Stimulated activated CD4-positive, alpha-beta T cell treated with anti-CD3 and anti-CD28 coated beads, TNF-alpha, amount 100 ng/mL, for 1 hour (primary cell): ENCODE results near the gene RPS6KB2.
"Not testable (repeated sequence)": the region's sequence is repeated elsewhere in the genome, so short reads cannot be mapped to it uniquely, and the experiment has no call there.

Experiments used
- DNase-seq, 3 donors: peaks; one replicate each; pipeline ENCODE4 v3.0.0-alpha.2; 2020; ENCODE audit warnings: low read depth in 3 of 3, low spot score in 1 of 3

The RPS6KB2 gene

DNA sequence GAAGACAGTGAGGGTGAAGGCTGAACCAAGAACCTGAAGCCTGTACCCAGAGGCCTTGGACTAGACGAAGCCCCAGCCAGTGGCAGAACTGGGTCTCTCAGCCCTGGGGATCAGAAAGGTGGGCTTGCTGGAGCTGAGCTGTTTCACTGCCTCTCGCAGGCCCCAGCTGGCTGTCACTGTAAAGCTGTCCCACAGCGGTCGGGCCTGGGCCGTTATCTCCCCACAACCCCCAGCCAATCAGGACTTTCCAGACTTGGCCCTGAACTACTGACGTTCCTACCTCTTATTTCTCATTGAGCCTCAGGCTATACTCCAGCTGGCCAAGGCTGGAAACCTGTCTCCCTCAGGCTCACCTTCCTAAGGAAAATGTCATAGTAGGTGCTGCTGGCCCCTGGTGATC is 30.8 kb upstream of the RPS6KB2 start:
- DNase-seq: no peak

- DNase-seq: no peak
Measured at GRCh38 chr11:67397986-67398660, 30.2 kb upstream of the RPS6KB2 start.

- no peak for DNase-seq
Measured at GRCh38 chr11:67398661-67399563, 29.4 kb upstream of the RPS6KB2 start.

DNA sequence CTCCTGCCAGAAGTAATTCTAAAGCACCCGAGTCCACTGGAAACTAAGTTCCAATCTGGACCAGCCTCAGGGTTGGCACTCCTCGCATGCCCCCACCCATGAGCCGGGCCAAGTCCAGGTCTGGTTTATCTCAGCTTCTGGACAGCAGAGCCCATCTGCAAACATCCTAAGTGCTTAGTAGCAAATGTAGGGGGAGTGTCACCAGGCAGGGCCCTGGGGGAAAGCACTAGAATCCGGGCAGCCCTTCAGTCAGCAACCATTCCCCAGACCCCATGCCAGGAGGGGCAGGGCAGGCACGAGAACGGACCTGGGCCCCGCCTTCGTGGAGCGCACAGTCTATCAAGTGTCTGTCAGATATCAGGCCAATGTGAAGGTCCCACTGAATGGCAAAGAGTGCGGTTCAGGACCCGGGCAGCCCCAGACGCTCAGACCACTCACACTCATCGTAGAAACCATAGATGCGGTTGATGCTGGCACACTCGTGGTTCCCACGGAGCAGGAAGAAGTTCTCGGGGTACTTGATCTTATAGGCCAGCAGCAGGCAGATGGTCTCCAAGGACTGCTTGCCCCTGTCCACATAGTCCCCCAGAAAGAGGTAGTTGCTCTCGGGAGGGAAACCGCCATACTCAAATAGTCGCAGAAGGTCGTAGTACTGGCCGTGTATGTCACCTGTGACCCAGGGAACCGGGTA is 27.9 kb upstream of the RPS6KB2 start:
- no peak for DNase-seq

GRCh38 chr11:67400942-67401494 is 27.3 kb upstream of the RPS6KB2 start:
- no peak for DNase-seq

- peak; percentile 80 to 95 (median 91) for DNase-seq
Measured at GRCh38 chr11:67401495-67402191, 26.7 kb upstream of the RPS6KB2 start, which contains the start of gene PPP1CA. Gene PPP1CA, minus strand, starts transcription at chr11:67401858. Its CDS starts 76 bp downstream, at chr11:67401782.

DNA sequence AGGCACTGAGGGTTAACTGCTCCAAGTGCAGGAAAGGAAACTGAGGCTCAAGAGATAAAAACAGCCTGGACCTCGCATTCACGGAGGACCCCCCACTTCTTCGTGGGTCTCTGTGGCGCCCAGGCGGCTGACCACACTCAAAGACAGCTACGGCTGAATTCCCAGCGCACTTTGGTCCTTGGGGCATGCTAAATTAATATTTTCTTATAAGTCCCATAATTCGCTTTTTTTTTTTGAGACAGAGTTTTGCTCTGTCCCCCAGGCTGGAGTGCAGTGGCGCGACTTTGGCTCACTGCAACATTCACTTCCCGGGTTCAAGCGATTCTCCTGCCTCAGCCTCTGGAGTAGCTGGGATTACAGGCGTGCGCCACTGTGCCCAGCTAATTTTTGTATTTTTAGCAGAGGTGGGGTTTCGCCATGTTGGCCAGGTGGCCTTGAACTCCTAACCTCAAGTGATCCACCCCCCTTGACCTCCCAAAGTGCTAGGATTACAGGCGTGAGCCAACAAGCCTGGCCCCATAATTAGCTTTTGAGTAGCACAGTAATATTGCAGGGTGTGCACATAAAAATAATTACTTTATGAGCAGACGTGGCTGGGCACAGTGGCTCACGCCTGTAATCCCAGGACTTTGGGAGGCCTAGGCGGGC is 26.0 kb upstream of the RPS6KB2 start:
- not testable (repeated sequence) for DNase-seq

DNA sequence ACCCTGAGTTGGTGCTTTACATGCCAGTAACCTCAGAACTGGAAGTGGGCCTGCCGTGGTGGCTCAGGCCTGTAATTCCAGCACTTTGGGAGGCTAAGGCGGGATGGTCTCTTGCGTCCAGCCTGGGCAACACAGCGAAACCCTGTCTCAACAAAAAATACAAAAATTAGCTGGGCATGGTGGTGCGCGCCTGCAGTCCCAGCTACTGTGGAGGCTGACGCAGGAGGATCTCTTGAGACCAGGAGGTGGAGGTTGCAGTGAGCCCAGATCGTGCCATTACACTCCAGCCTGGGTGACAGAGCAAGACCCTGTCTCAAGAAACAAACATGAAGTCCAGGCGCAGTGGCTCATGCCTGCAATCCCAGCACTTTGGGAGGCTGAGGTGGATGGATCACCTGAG is 25.2 kb upstream of the RPS6KB2 start:
- DNase-seq: not testable (repeated sequence)

- no peak for DNase-seq
Measured at GRCh38 chr11:67404515-67405195, 23.6 kb upstream of the RPS6KB2 start.

DNA sequence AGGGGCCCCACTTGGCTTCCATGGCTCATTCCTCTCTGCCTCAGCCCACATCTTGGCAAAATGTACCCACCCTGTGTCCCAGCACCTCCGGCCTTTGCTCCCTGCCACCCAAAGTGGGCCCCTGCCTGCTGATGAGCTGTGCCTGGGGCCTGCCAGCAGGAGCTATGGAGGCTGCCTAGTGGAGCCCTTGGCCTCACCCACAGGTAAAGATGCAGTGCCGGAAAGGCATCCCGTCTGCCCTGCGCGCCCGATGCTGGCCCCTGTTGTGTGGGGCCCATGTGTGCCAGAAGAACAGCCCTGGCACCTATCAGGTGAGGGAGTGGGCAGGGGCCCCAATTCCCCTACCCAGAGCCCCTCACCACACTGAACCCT is 23.1 kb upstream of the RPS6KB2 start:
- no peak for DNase-seq

DNA sequence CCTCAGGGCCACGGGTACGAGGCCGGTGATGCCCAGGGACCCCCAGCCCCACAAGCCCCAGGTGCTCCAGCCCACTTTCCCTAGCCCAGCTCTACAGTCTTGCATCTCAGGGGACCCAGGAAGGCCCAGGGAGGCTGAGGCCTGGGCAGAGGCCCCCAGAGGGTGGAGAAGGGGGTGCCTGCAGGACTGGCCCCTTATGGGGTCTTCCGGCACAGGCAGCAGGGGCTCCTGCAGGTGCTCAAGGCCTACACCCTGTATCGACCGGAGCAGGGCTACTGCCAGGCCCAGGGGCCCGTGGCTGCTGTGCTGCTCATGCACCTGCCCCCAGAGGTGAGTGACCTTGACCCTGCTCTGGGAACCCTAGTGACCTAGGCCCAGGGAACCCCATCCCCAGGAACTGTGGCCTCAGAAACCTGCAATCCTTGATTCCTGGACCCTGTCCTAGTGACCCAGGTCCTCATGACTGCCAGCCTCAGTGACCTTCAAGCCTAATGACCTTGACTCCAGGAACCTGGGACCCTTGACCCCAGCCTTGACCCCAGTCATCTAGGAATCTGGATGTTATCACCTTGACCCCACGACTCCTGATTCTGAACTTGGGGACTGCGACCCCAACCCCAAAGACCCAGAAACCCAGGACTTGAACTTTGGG is 22.5 kb upstream of the RPS6KB2 start:
- DNase-seq: no peak

DNA sequence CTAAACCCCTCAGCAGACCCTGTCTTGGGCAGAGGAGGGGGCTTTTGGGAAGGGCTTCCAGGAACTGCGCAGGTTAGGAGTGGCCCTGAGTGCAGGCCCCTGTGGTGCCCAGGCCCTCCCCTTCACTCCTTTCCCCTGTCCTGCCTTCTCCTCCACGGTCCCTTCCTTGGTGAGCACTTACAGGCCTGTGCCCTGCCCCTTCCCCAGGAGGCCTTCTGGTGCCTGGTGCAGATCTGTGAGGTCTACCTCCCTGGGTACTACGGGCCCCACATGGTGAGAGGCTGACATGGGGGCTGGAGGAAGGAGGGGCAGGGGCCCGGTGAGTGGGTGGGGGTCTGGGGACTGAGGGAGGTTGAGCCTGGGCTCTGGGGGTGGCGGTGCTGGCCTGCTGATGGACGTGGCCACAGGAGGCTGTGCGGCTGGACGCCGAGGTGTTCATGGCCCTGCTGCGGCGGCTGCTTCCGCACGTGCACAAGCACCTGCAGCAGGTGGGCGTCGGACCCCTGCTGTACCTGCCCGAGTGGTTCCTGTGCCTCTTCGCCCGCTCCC is 21.8 kb upstream of the RPS6KB2 start:
- DNase-seq: no peak

DNA sequence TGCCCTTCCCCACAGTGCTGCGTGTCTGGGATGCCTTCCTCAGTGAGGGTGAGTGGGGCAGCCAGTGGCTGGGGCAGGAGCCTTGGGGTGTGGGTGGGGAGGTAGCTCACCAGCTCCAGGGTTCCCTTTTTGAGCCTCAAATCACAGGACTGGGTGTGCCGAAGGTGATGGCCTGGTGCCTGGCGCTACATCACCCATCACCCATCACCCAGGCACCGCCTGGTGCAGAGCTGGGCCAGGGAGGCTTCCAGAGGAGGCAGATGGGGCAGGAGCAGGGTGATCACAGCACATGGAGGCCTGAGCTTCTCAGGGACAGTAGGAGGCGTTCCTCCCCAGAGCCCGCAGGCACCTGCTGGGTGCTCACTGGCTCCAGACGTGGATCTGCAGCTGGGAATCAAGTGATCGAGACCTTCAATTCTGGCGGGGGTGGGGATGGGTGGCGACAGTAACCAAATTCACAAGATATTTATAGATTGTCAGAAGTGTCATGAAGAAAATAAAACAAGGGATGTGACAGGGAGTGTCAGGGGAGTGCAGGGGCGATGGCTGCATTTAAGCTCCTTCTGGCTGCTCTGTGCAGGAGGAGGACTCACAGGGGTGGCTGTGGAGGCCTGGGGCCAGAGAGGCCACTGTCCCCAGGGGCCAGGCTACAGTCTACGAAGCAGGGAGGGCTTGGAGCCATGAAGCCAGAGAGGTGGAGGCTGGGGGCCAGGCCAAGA is 21.2 kb upstream of the RPS6KB2 start:
- no peak for DNase-seq

DNA sequence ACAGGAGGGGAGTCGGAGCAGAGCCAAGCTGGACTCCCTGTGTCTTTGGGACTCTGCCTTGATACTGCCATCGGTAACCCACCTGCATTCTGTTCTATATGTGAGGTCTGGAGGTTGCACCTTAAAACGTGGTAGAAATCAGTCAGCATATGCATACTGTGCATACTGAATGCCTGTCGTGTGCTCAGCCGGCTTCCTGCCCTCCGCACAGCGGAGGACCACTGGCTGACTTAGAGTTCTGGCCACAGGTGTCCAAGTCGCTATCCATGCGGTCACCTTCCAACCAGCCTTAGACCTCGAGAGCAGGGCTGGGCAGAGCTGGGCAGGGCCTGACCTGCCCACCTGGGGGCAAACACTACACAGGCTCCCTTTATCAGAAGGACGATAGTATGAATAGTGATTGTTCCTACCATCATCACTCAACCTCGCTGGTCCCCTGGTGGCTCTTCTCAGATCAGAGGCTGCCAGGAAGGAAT is 20.6 kb upstream of the RPS6KB2 start:
- DNase-seq: no peak

DNA sequence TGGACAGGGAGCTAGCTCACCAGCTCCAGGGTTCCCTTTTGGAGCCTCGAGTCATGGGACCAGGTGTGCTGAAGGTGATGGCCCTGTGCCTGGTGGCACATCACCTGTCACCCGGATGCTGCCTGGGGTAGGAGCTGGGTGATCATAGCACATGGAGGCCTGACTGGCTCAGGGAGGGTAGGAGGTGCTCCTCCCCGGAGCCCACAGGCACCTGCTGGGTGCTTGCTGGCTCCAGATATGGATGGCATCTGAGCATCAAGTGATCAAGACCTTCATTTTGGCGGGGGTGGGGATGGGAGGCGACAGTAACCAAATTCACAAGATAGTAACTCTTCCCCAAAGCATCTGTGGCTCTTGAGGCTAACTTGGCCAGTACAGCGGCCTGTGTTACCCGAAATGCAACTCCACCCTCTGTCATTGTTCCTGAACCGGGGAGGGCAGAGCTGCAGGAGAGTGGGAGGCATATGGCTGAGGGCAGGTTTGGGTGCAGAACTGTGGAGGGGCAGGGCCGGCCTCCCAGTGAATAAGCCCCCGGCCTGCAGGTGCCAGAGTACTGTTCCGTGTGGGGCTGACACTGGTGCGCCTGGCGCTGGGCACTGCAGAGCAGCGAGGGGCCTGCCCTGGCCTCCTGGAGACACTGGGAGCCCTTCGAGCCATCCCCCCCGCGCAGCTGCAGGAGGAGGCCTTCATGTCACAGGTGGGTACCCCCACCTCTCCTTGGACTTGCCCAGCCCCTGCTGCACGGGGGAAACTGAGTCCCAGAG is 19.7 kb upstream of the RPS6KB2 start:
- no peak for DNase-seq

GRCh38 chr11:67409261-67409666 is 19.0 kb upstream of the RPS6KB2 start:
- peak in 2 of 3 donors; percentile 45 to 56 for DNase-seq

- DNase-seq: no peak
Measured at GRCh38 chr11:67409781-67410368, 18.4 kb upstream of the RPS6KB2 start.
